ENCODE measurements around the gene HEATR9. TPM values are rescaled to one million over a fixed set of nuclear protein-coding genes. Genes with fewer than 3 reads are reported as not detected.

Gene HEATR9
- total RNA-seq, 2 experiments from 2014 or later = 0.38 to 0.70 TPM

DNA sequence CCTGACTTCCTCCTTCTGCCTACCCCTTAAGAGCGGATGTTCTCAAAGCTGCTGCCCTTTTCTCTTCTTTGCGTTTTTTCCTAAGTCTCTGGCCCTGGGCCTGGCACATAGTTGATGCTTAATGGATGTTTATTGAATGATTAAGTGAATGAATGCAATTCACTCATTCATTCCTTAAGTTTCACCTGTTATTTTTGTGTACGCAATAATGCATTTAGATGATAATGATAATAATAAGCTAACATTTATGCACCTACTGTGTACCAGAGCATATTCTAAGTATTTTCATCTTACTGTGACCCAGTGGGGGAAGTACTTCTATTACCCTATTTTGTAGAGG is 7.1 kb upstream of the HEATR9 start:
- intact Hi-C loops (cut with micrococcal nuclease) = no loop called here
- ChIA-PET POLR2A (interaction anchor here (0.6 to 14.3 kb wide), 6 partner anchors 11 to 336 kb away, joined by 3 to 239 read pairs (median 3); no protein-coding TSS in a partner anchor), CTCF (interaction anchor here (0.6 to 1.6 kb wide), 9 partner anchors 13 to 273 kb away, joined by 3 to 7 read pairs (median 3); no protein-coding TSS in a partner anchor)
- ATAC-seq (no peak), DNase-seq (no peak)
- TF ChIP-seq CTCF (IDR thresholded peaks at IDR 0.05) = no peak
- Mint-ChIP-seq H3K4me1 (ENCODE audit: low read depth) (peaks cover 62% of the 10 kb centered on the region), H3K36me3 (ENCODE audit: low read depth) (peaks cover 49% of the 10 kb centered on the region), H3K27ac (peak overlapping the region; percentile 80), H3K27me3 (no peaks in the 10 kb centered on the region), H3K4me3 (peak overlapping the region; percentile 82), H3K9me3 (no peaks in the 10 kb centered on the region)

DNA sequence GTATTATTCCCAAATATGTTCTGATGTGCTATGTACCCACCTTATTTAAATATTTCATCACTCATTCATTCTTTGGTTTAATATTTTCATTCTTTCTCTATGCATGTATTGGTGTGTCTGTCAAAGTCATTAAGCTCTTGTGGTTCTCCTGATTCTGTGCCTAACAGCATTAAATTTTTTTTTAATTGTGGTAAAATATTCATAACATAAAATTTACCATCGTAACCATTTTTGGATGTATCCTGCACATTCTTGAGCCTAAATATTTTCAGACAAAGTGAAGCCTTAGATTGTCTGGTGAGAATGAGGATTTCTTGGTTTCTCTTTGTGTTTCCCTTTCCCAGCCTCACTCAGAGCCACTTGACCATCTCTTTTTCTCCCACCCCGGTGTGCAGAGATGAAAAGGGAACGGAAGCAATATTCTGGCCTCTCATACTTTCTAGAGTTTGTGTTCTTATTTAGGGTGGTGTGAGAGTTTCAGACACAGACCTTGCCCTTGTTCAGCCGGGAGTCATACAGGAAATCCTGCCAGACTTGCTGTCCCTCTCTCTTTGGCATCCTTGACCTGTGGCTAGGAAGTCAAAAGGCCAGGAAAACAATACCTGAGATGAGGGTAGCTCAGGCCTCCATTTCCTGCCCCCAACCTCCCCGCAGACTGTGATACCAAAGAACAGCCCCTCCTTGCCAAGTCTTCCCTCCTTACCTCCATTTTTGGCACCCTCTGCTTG is 6.5 kb upstream of the HEATR9 start:
- no peak for ATAC-seq
- peaks cover 49% of the 10 kb centered on the region for H3K36me3 Mint-ChIP-seq (ENCODE audit: low read depth)
- no peak for DNase-seq
- intact Hi-C loops (cut with micrococcal nuclease) = no loop called here
- no peaks in the 10 kb centered on the region for H3K27me3 Mint-ChIP-seq
- POLR2A ChIA-PET = interaction anchor here (0.8 to 14.3 kb wide), 7 partner anchors 9 to 65 kb away, joined by 3 to 239 read pairs (median 3); no protein-coding TSS in a partner anchor
- peak overlapping the region; percentile 80 for H3K27ac Mint-ChIP-seq
- H3K4me3 Mint-ChIP-seq = peak overlapping the region; percentile 82
- peaks cover 58% of the 10 kb centered on the region for H3K4me1 Mint-ChIP-seq (ENCODE audit: low read depth)
- TF ChIP-seq CTCF (IDR thresholded peaks at IDR 0.05) = no peak
- CTCF ChIA-PET = interaction anchor here (0.8 to 1.6 kb wide), 4 partner anchors 15 to 73 kb away, joined by 3 to 7 read pairs (median 4); no protein-coding TSS in a partner anchor
- no peaks in the 10 kb centered on the region for H3K9me3 Mint-ChIP-seq

GRCh38 chr17:35872196-35872980 is 3.7 kb upstream of the HEATR9 start:
- peak overlapping the region; percentile 13 for H3K27ac Mint-ChIP-seq
- H3K36me3 Mint-ChIP-seq (ENCODE audit: low read depth) = peaks cover 31% of the 10 kb centered on the region
- CTCF ChIA-PET = interaction anchor here (1.1 to 2.6 kb wide), 6 partner anchors 16 to 200 kb away, joined by 3 to 16 read pairs (median 6); partner anchors contain the start of gene RDM1
- H3K9me3 Mint-ChIP-seq = no peaks in the 10 kb centered on the region
- no peak overlapping the region for H3K4me3 Mint-ChIP-seq
- no peak for DNase-seq
- intact Hi-C loops (cut with micrococcal nuclease) = no loop called here
- peak; percentile 34 for ATAC-seq
- TF ChIP-seq CTCF (IDR thresholded peaks at IDR 0.05) = no peak
- no peaks in the 10 kb centered on the region for H3K27me3 Mint-ChIP-seq
- POLR2A ChIA-PET = interaction anchor here (0.7 to 14.3 kb wide), 4 partner anchors 9 to 24 kb away, joined by 3 to 239 read pairs (median 4); no protein-coding TSS in a partner anchor
- peaks cover 43% of the 10 kb centered on the region for H3K4me1 Mint-ChIP-seq (ENCODE audit: low read depth)

GRCh38 chr17:35870906-35871819 is 2.5 kb upstream of the HEATR9 start:
- Mint-ChIP-seq H3K27ac (peak overlapping the region; percentile 61), H3K4me3 (no peak overlapping the region), H3K4me1 (ENCODE audit: low read depth) (peaks cover 41% of the 10 kb centered on the region), H3K36me3 (ENCODE audit: low read depth) (peaks cover 24% of the 10 kb centered on the region), H3K9me3 (no peaks in the 10 kb centered on the region), H3K27me3 (no peaks in the 10 kb centered on the region)
- DNase-seq (peak; percentile 44), ATAC-seq (peak; percentile 72)
- ChIA-PET POLR2A (interaction anchor here (1.0 to 14.3 kb wide), 3 partner anchors 14 to 24 kb away, joined by 3 to 239 read pairs (median 5); no protein-coding TSS in a partner anchor), CTCF (interaction anchor here (0.6 to 2.6 kb wide), 17 partner anchors 9 to 202 kb away, joined by 3 to 16 read pairs (median 4); partner anchors contain the start of genes CCL5 and RDM1)
- no peak for TF ChIP-seq CTCF (IDR thresholded peaks at IDR 0.05)
- intact Hi-C loops (cut with micrococcal nuclease) = no loop called here

Data from activated CD8-positive, alpha-beta T cell treated with anti-CD3 and anti-CD28 coated beads for 36 hours (primary cell).